BJ (cell line): ENCODE results near the gene EXO5. TPM values are rescaled to one million over a fixed set of nuclear protein-coding genes. Genes with fewer than 3 reads are reported as not detected.
A peak's percentile ranks its signal among the peaks of the same experiment; 100 is the strongest.
"Not testable (repeated sequence)": the region's sequence is repeated elsewhere in the genome, so short reads cannot be mapped to it uniquely, and the experiment has no call there.

Source experiments
- CTCF ChIA-PET: fragments of 350-600 bp; formaldehyde crosslinking; extraction: SDS; loops from one replicate; lab custom pipeline; 2021; ENCODE audit warnings: antibody characterized with exemption, inconsistent platforms; lab: Yijun Ruan, JAX
- POLR2A ChIA-PET: fragments of 300-600 bp; sonication (Branson Sonifier 250); formaldehyde crosslinking; extraction: SDS; loops from one replicate; lab custom pipeline; 2021; ENCODE audit warnings: antibody characterized with exemption; lab: Charles Lee
- DNase-seq: peaks from one replicate; pipeline ENCODE4 v3.0.0-alpha.2; 2011; ENCODE audit warnings: low read depth
- H3K27me3 ChIP-seq: 2 replicates; pipeline ENCODE4 v1.6.0; 2011; ENCODE audit warnings: low read length; ENCODE audit not compliant: control insufficient read depth, insufficient read depth
- H3K36me3 ChIP-seq: 2 replicates; pipeline ENCODE4 v1.5.1; 2011; ENCODE audit warnings: low read length; ENCODE audit not compliant: control insufficient read depth, insufficient read depth
- H3K4me3 ChIP-seq: 2 replicates; pipeline ENCODE4 v1.5.1; 2011; ENCODE audit warnings: low read depth, mild to moderate bottlenecking, control low read depth, low read length
- polyA plus RNA-seq: library from polyadenylated mRNA; depleted of rRNA; stranded (reverse); fragments of >200 nt; gene quantifications from 2 replicates; pipeline ENCODE4 v1.2.3, GENCODE V29; 2011
- TF ChIP-seq, protein P1 (sequence below): IDR thresholded peaks from 2 replicates; pipeline ENCODE4 v1.5.1; 2011; ENCODE audit warnings: low read depth, mild to moderate bottlenecking, control low read depth, inconsistent platforms, low read length, moderate library complexity; ENCODE audit not compliant: insufficient read depth

EXO5 gene
- polyA plus RNA-seq, 1 experiment, result 6.4 TPM

DNA sequence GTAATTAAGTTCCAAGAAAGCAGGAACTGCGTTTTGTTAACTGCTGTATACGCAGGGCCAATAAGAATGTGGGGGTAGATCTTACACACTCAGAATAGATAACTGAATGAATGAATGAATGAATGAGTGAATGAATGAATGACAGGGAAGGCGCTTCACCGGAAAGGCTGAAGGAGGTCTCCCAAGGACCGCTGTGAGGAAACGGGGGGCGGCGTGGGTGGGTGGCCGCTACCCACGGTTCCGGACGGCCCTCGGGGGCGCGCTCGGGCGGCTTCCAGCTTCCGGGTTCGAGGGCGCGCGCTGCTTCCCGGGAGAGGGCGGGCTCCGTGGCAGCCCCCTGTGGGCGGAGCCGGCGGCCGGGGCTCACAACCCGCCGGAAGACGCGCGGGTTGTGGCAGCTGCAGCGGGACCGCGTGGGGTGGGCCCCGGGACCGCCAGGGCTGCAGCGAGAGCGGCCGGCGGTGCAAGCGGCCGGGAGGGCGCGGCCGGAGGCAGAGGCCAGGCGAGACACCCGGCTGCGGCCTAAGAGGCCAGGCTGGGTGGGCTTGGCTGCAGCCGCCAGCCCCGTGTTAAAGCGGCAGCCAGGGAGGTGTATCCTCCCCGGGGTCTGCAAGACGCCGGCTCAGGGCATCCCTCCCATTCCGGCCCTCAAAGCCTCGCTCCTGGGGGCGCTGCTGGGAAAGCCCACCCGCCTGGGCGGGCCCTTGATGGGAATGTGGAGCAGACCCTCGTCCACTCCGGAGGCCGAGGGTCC lies 31.5 kb upstream of the EXO5 start, which contains the start of gene ZFP69:
TSS of gene ZFP69 (plus strand) at position 367 of the 754 bp plus-strand sequence. CDS start 2,072 bp downstream, outside the sequence.
- DNase-seq, result no peak
- Histone ChIP-seq H3K4me3 (peak within 1 kb of the TSS; percentile 66), H3K36me3 (no peaks in the 10 kb centered on the region; the same call in 1 of the 2 replicates), H3K27me3 (no peaks in the 10 kb centered on the region)
- CTCF ChIA-PET, result no interaction called here
- TF ChIP-seq, protein P1, sequence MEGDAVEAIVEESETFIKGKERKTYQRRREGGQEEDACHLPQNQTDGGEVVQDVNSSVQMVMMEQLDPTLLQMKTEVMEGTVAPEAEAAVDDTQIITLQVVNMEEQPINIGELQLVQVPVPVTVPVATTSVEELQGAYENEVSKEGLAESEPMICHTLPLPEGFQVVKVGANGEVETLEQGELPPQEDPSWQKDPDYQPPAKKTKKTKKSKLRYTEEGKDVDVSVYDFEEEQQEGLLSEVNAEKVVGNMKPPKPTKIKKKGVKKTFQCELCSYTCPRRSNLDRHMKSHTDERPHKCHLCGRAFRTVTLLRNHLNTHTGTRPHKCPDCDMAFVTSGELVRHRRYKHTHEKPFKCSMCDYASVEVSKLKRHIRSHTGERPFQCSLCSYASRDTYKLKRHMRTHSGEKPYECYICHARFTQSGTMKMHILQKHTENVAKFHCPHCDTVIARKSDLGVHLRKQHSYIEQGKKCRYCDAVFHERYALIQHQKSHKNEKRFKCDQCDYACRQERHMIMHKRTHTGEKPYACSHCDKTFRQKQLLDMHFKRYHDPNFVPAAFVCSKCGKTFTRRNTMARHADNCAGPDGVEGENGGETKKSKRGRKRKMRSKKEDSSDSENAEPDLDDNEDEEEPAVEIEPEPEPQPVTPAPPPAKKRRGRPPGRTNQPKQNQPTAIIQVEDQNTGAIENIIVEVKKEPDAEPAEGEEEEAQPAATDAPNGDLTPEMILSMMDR, result no peak
- POLR2A ChIA-PET, result no interaction called here

DNA sequence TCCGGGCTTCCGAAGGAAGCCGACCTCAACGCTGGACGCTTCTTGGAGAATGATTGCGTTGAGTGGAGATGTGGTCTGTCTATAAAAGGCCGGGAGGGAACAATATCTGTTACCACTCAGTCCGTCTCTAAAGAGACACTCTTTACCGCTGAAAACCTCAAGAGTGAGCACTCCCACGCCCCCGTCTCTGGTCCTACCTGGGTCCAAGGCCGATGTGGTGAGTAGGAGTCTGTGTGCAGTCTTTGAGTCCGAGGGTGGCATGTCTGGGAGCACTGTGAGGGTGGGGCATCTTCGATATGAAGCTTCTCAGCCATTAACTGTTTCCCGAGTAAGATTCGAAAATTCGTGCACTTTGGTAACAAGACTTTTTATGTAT lies 30.9 kb upstream of the EXO5 start:
- ChIA-PET POLR2A (no interaction called here), CTCF (interaction anchor here (0.6 kb wide), 1 partner anchor 26 kb away, joined by 3 read pairs; no protein-coding TSS in a partner anchor)

GRCh38 chr1:40478276-40478675 lies 30.3 kb upstream of the EXO5 start:
- POLR2A ChIA-PET, result no interaction called here
- Histone ChIP-seq H3K4me3 (peak overlapping the region; percentile 66; the same call in 1 of the 2 replicates), H3K27me3 (no peaks in the 10 kb centered on the region), H3K36me3 (no peaks in the 10 kb centered on the region; the same call in 1 of the 2 replicates)
- CTCF ChIA-PET, result interaction anchor here (0.6 kb wide), 1 partner anchor 27 kb away, joined by 3 read pairs; no protein-coding TSS in a partner anchor
- no peak for DNase-seq
- TF ChIP-seq, protein P1, result no peak

More for the DNA sequence above, 30.9 kb upstream of the EXO5 start:
- no peak for DNase-seq
- TF ChIP-seq, protein P1, result no peak
- Histone ChIP-seq H3K27me3 (no peaks in the 10 kb centered on the region), H3K4me3 (peak overlapping the region; percentile 66), H3K36me3 (no peaks in the 10 kb centered on the region; the same call in 1 of the 2 replicates)

DNA sequence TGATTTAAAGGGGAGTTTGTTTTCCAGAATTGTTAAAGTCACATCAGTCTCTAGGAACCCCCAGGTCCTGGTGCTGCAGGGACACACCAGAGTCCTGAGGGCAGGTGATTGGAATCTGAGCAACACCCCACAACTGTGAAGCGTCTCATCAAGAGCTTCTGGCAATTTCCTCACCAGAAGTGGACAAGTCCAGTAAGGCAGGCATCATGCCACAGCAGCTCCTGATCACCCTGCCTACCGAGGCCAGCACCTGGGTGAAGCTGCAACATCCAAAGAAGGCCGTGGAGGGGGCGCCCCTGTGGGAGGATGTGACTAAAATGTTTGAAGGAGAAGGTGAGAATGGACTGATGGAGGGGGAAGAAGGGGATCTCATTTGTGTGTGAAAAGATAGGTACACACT lies 29.4 kb upstream of the EXO5 start:
- H3K27me3 ChIP-seq, result no peaks in the 10 kb centered on the region
- ChIA-PET CTCF (no interaction called here), POLR2A (no interaction called here)
- H3K36me3 ChIP-seq, result no peaks in the 10 kb centered on the region; the same call in 1 of the 2 replicates
- H3K4me3 ChIP-seq, result no peak overlapping the region
- no peak for DNase-seq
- TF ChIP-seq, protein P1, result no peak

DNA sequence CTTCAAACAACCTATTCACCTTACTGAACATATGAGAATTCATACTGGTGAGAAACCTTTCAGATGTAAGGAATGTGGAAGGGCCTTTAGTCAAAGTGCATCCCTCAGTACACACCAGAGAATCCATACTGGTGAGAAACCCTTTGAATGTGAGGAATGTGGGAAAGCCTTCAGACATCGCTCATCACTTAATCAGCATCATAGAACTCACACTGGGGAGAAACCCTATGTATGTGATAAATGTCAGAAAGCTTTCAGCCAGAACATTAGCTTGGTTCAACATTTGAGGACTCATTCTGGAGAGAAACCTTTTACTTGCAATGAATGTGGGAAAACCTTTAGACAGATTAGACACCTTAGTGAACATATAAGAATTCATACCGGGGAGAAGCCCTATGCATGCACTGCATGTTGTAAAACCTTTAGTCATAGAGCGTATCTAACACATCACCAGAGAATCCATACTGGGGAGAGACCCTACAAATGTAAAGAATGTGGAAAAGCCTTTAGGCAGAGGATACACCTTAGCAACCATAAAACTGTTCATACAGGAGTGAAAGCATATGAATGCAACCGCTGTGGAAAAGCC lies 13.2 kb upstream of the EXO5 start:
- POLR2A ChIA-PET, result no interaction called here

DNA sequence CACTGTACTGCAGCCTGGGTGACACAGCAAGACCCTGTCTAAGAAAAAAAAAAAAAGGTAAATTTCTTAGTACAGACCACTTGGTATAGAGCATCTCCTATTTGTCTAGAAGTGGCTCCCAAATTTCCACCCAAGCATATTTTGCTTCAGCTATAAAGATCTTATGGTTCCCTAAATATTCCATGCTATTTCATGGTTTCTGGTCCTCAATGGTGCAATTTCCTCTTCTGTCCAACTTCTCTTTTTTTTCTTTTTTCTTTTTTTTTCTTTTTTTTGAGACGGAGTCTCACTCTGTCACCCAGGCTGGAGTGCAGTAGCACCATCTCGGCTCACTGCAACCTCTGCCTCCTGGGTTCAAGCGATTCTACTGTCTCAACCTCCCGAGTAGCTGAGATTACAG lies 5.9 kb upstream of the EXO5 start:
- POLR2A ChIA-PET, result not testable (repeated sequence)

More for the DNA sequence above, 13.2 kb upstream of the EXO5 start:
- no peak overlapping the region for H3K4me3 ChIP-seq
- no peaks in the 10 kb centered on the region for H3K36me3 ChIP-seq
- no peak for DNase-seq
- no peaks in the 10 kb centered on the region for H3K27me3 ChIP-seq
- TF ChIP-seq, protein P1, result no peak
- CTCF ChIA-PET, result no interaction called here

More for the DNA sequence above, 5.9 kb upstream of the EXO5 start:
- not testable (repeated sequence) for H3K36me3 ChIP-seq, DNase-seq, H3K4me3 ChIP-seq, H3K27me3 ChIP-seq
- CTCF ChIA-PET, result interaction anchor here (0.7 kb wide), 1 partner anchor 456 kb away, joined by 6 read pairs; no protein-coding TSS in a partner anchor
